OCI-LY3 (cell line): ENCODE data around the gene SPRYD4.
"Not testable (repeated sequence)": the region's sequence is repeated elsewhere in the genome, so short reads cannot be mapped to it uniquely, and the experiment has no call there.

Experiments
- H2AFZ ChIP-seq: fragments of 200-600, 300-600 bp; shearing (Covaris generic); 2 replicates; pipeline ENCODE4 v1.6.0; 2014; ENCODE audit warnings: antibody characterized with exemption, low read depth, low read length
- H3K27ac ChIP-seq: fragments of 200-600, 300-600 bp; sonication (generic); 2 replicates; pipeline ENCODE4 v1.5.1; 2014; ENCODE audit warnings: mild to moderate bottlenecking, low read length, moderate library complexity, mixed read lengths
- H3K27me3 ChIP-seq: fragments of 200-600, 300-600 bp; sonication (generic); 2 replicates; pipeline ENCODE4 v1.6.1; 2014; ENCODE audit warnings: low read depth, low read length, mixed read lengths
- H3K36me3 ChIP-seq: fragments of 200-600, 300-600 bp; sonication (generic); replicated peaks from 2 replicates; pipeline ENCODE3; 2014; ENCODE audit warnings: low read depth, low read length, mixed read lengths
- H3K4me1 ChIP-seq: fragments of 300-600, 200-600 bp; sonication (generic); 2 replicates; pipeline ENCODE4 v1.6.1; 2014; ENCODE audit warnings: low read length, mixed read lengths
- H3K4me2 ChIP-seq: fragments of 200-600, 300-600 bp; sonication (generic); 2 replicates; pipeline ENCODE4 v1.6.1; 2014; ENCODE audit warnings: low read length, mixed read lengths
- H3K4me3 ChIP-seq: fragments of 300-600, 200-600 bp; sonication (generic); 2 replicates; pipeline ENCODE4 v1.5.1; 2014; ENCODE audit warnings: antibody characterized with exemption, mild to moderate bottlenecking, low read length, moderate library complexity
- H3K79me2 ChIP-seq: fragments of 300-600, 200-600 bp; shearing (Covaris generic); 2 replicates; pipeline ENCODE4 v1.6.1; 2014; ENCODE audit warnings: mild to moderate bottlenecking, low read length, mixed read lengths
- H3K9ac ChIP-seq: fragments of 300-600, 200-600 bp; shearing (Covaris generic); 2 replicates; pipeline ENCODE4 v1.6.0; 2014; ENCODE audit warnings: mild to moderate bottlenecking, low read length, moderate library complexity
- H3K9me3 ChIP-seq: fragments of 200-600, 300-600 bp; shearing (Covaris generic); 2 replicates; pipeline ENCODE4 v1.6.1; 2014; ENCODE audit warnings: low read length, mixed read lengths; ENCODE audit not compliant: insufficient read depth
- H4K20me1 ChIP-seq: fragments of 200-600, 300-600 bp; sonication (generic); 2 replicates; pipeline ENCODE4 v1.6.1; 2016; ENCODE audit warnings: low read length, mixed read lengths; ENCODE audit not compliant: insufficient read depth
- CTCF ChIP-seq: fragments of 200-600, 300-600 bp; sonication (generic); IDR thresholded peaks from 2 replicates; pipeline ENCODE4 v1.5.1; 2014; ENCODE audit warnings: antibody characterized with exemption, low read length, low read depth
- EZH2phosphoT487 ChIP-seq: fragments of 200-600 bp; shearing (Covaris generic); IDR thresholded peaks from 2 replicates; pipeline ENCODE4 v1.6.1; 2018; ENCODE audit warnings: antibody characterized with exemption, mixed run types, low read depth

Gene SPRYD4

GRCh38 chr12:56431288-56431687 lies 37.1 kb upstream of the SPRYD4 start:
- Histone ChIP-seq H2AFZ (no peak overlapping the region), H3K4me1 (no peaks in the 10 kb centered on the region), H3K9me3 (no peaks in the 10 kb centered on the region), H3K27me3 (no peaks in the 10 kb centered on the region), H3K4me3 (no peak overlapping the region), H3K9ac (no peak overlapping the region), H3K27ac (no peak overlapping the region), H4K20me1 (no peaks in the 10 kb centered on the region), H3K36me3 (peaks cover 42% of the 10 kb centered on the region), H3K4me2 (no peak overlapping the region), H3K79me2 (peaks cover 11% of the 10 kb centered on the region)
- TF ChIP-seq CTCF, result no peak
- TF ChIP-seq EZH2phosphoT487, result no peak

GRCh38 chr12:56431850-56432249 lies 36.5 kb upstream of the SPRYD4 start:
- H3K4me2 ChIP-seq, result no peak overlapping the region
- H3K9me3 ChIP-seq, result no peaks in the 10 kb centered on the region
- H4K20me1 ChIP-seq, result no peaks in the 10 kb centered on the region
- peaks cover 17% of the 10 kb centered on the region for H3K79me2 ChIP-seq
- no peak overlapping the region for H3K4me3 ChIP-seq
- H3K9ac ChIP-seq, result no peak overlapping the region
- no peaks in the 10 kb centered on the region for H3K27me3 ChIP-seq
- TF ChIP-seq CTCF, result no peak
- H2AFZ ChIP-seq, result no peak overlapping the region
- no peak overlapping the region for H3K27ac ChIP-seq
- peaks cover 40% of the 10 kb centered on the region for H3K36me3 ChIP-seq
- H3K4me1 ChIP-seq, result no peaks in the 10 kb centered on the region

- Histone ChIP-seq H3K9ac (no peak overlapping the region), H3K9me3 (no peaks in the 10 kb centered on the region), H3K36me3 (peaks cover 27% of the 10 kb centered on the region), H3K79me2 (peaks cover 46% of the 10 kb centered on the region), H3K4me2 (no peak overlapping the region), H3K4me3 (no peak overlapping the region), H3K4me1 (no peaks in the 10 kb centered on the region), H4K20me1 (peaks cover 5% of the 10 kb centered on the region; the same call in 1 of the 2 replicates), H3K27ac (no peak overlapping the region), H2AFZ (no peak overlapping the region), H3K27me3 (no peaks in the 10 kb centered on the region)
- TF ChIP-seq CTCF, result no peak
- no peak for TF ChIP-seq EZH2phosphoT487
Measured at GRCh38 chr12:56434828-56435227, 33.5 kb upstream of the SPRYD4 start.

- no peak overlapping the region for H3K9ac ChIP-seq
- no peak overlapping the region for H3K4me3 ChIP-seq
- no peak for TF ChIP-seq EZH2phosphoT487
- no peak for TF ChIP-seq CTCF
- H3K9me3 ChIP-seq, result no peaks in the 10 kb centered on the region
- H3K27me3 ChIP-seq, result no peaks in the 10 kb centered on the region
- H3K4me2 ChIP-seq, result no peak overlapping the region
- peaks cover 12% of the 10 kb centered on the region for H3K36me3 ChIP-seq
- peaks cover 9% of the 10 kb centered on the region; the same call in 1 of the 2 replicates for H4K20me1 ChIP-seq
- H2AFZ ChIP-seq, result no peak overlapping the region
- peaks cover 68% of the 10 kb centered on the region for H3K79me2 ChIP-seq
- H3K27ac ChIP-seq, result no peak overlapping the region
- no peaks in the 10 kb centered on the region for H3K4me1 ChIP-seq
Measured at GRCh38 chr12:56437430-56438176, 30.8 kb upstream of the SPRYD4 start.

- not testable (repeated sequence) for H3K36me3 ChIP-seq
Measured at GRCh38 chr12:56443208-56443607, 25.2 kb upstream of the SPRYD4 start.

More at GRCh38 chr12:56443208-56443607, 25.2 kb upstream of the SPRYD4 start:
- H3K27me3 ChIP-seq, H4K20me1 ChIP-seq, H3K4me2 ChIP-seq, H3K9me3 ChIP-seq, H3K27ac ChIP-seq, H3K4me3 ChIP-seq, H3K4me1 ChIP-seq, H2AFZ ChIP-seq, H3K9ac ChIP-seq: not testable (repeated sequence)
- H3K79me2 ChIP-seq, result peaks cover 60% of the 10 kb centered on the region
